ENCODE results near the gene LPCAT3. TPM values are rescaled to one million over a fixed set of nuclear protein-coding genes. Genes with fewer than 3 reads are reported as not detected.

Gene LPCAT3
- total RNA-seq (2022; extraction: Qiagen RNA extraction; ENCODE audit: low read depth), result 33.9 to 38.3 TPM (median 36.4 TPM) in 5 replicates

GRCh38 chr12:7018350-7019042 lies at the start of gene LPCAT3:
Gene LPCAT3 (minus strand): TSS chr12:7018476. CDS start chr12:7018424, 52 bp downstream.

GRCh38 chr12:7060353-7060954 lies 42.2 kb upstream of the LPCAT3 start, which contains the start of gene C1S:
Gene C1S (plus strand): TSS chr12:7060718. CDS start chr12:7061913, 1,195 bp downstream.

GRCh38 chr12:6950811-6951540 lies 67.3 kb downstream of the LPCAT3 start, which contains the start of gene PTPN6:
Gene PTPN6 (plus strand): TSS chr12:6951356. CDS start chr12:6951513, 157 bp downstream.

GRCh38 chr12:6943722-6944380 lies 74.4 kb downstream of the LPCAT3 start, which contains the start of the genes C12orf57 and RNU7-1:
Gene C12orf57 (plus strand): TSS chr12:6944022. CDS start chr12:6944122, 100 bp downstream.
Gene RNU7-1 (plus strand): TSS chr12:6943816.

GRCh38 chr12:6927379-6928021 lies 90.8 kb downstream of the LPCAT3 start, which contains the start of gene ATN1:
Gene ATN1 (plus strand): TSS chr12:6927959. CDS start chr12:6934002, 6,043 bp downstream.

Other genes starting within 250 kb of the LPCAT3 start
- 0.69 to 1.6 TPM (median 1.3 TPM) in 5 replicates for gene LAG3, start 246.0 kb downstream of the LPCAT3 start, total RNA-seq (2022; extraction: Qiagen RNA extraction; ENCODE audit: low read depth)
- not detected in 5 replicates for gene CD4, start 228.9 kb downstream of the LPCAT3 start, total RNA-seq (2022; extraction: Qiagen RNA extraction; ENCODE audit: low read depth)
- gene GPR162, start 196.7 kb downstream of the LPCAT3 start, total RNA-seq (2022; extraction: Qiagen RNA extraction; ENCODE audit: low read depth), result 0.22 to 1.1 TPM (median 0.49 TPM) in 5 replicates
- gene P3H3, start 190.1 kb downstream of the LPCAT3 start, total RNA-seq (2022; extraction: Qiagen RNA extraction; ENCODE audit: low read depth), result 20.6 to 31.4 TPM (median 26.1 TPM) in 5 replicates
- 1.0 to 3.0 TPM (median 1.9 TPM) in 5 replicates for gene GNB3, start 177.6 kb downstream of the LPCAT3 start, total RNA-seq (2022; extraction: Qiagen RNA extraction; ENCODE audit: low read depth)
- 77.3 to 87.9 TPM (median 81.9 TPM) in 5 replicates for gene CDCA3, start 167.2 kb downstream of the LPCAT3 start, total RNA-seq (2022; extraction: Qiagen RNA extraction; ENCODE audit: low read depth)
- gene USP5, start 166.3 kb downstream of the LPCAT3 start, total RNA-seq (2022; extraction: Qiagen RNA extraction; ENCODE audit: low read depth), result 74.4 to 95.2 TPM (median 79.1 TPM) in 5 replicates
- 1,427 to 1,634 TPM (median 1,600 TPM) in 5 replicates for gene TPI1, start 150.9 kb downstream of the LPCAT3 start, total RNA-seq (2022; extraction: Qiagen RNA extraction; ENCODE audit: low read depth)
- 15.4 to 25.5 TPM (median 22.8 TPM) in 5 replicates for gene SPSB2, start 145.2 kb downstream of the LPCAT3 start, total RNA-seq (2022; extraction: Qiagen RNA extraction; ENCODE audit: low read depth)
- gene LRRC23, start 113.7 kb downstream of the LPCAT3 start, total RNA-seq (2022; extraction: Qiagen RNA extraction; ENCODE audit: low read depth), result 16.6 to 19.4 TPM (median 18.2 TPM) in 5 replicates
- 36.1 to 43.9 TPM (median 38.6 TPM) in 5 replicates for gene ENO2, start 103.9 kb downstream of the LPCAT3 start, total RNA-seq (2022; extraction: Qiagen RNA extraction; ENCODE audit: low read depth)
- gene ATN1, start 90.5 kb downstream of the LPCAT3 start, total RNA-seq (2022; extraction: Qiagen RNA extraction; ENCODE audit: low read depth), result 46.3 to 79.4 TPM (median 70.1 TPM) in 5 replicates
- not detected in 5 replicates for gene RNU7-1, start 74.7 kb downstream of the LPCAT3 start, total RNA-seq (2022; extraction: Qiagen RNA extraction; ENCODE audit: low read depth)
- 259 to 304 TPM (median 287 TPM) in 5 replicates for gene C12orf57, start 74.5 kb downstream of the LPCAT3 start, total RNA-seq (2022; extraction: Qiagen RNA extraction; ENCODE audit: low read depth)
- gene PTPN6, start 67.1 kb downstream of the LPCAT3 start, total RNA-seq (2022; extraction: Qiagen RNA extraction; ENCODE audit: low read depth), result 9.5 to 14.0 TPM (median 11.9 TPM) in 5 replicates
- 303 to 358 TPM (median 334 TPM) in 5 replicates for gene PHB2, start 47.8 kb downstream of the LPCAT3 start, total RNA-seq (2022; extraction: Qiagen RNA extraction; ENCODE audit: low read depth)
- gene EMG1, start 47.6 kb downstream of the LPCAT3 start, total RNA-seq (2022; extraction: Qiagen RNA extraction; ENCODE audit: low read depth), result 61.3 to 85.1 TPM (median 67.4 TPM) in 5 replicates
- gene C1S, start 42.2 kb upstream of the LPCAT3 start, total RNA-seq (2022; extraction: Qiagen RNA extraction; ENCODE audit: low read depth), result 38.1 to 57.7 TPM (median 45.5 TPM) in 5 replicates
- gene C1R, start 74.0 kb upstream of the LPCAT3 start, total RNA-seq (2022; extraction: Qiagen RNA extraction; ENCODE audit: low read depth), result 25.4 to 46.6 TPM (median 28.4 TPM) in 5 replicates
- 9.8 to 15.2 TPM (median 11.2 TPM) in 5 replicates for gene C1RL, start 90.7 kb upstream of the LPCAT3 start, total RNA-seq (2022; extraction: Qiagen RNA extraction; ENCODE audit: low read depth)
- not detected in 5 replicates for gene RBP5, start 110.4 kb upstream of the LPCAT3 start, total RNA-seq (2022; extraction: Qiagen RNA extraction; ENCODE audit: low read depth)
- gene CLSTN3, start 111.9 kb upstream of the LPCAT3 start, total RNA-seq (2022; extraction: Qiagen RNA extraction; ENCODE audit: low read depth), result 11.3 to 15.3 TPM (median 14.5 TPM) in 5 replicates
- 27.0 to 36.0 TPM (median 31.8 TPM) in 5 replicates for gene PEX5, start 171.2 kb upstream of the LPCAT3 start, total RNA-seq (2022; extraction: Qiagen RNA extraction; ENCODE audit: low read depth)